ENCODE data around the gene ZNF677. TPM values are rescaled to one million over a fixed set of nuclear protein-coding genes. Genes with fewer than 3 reads are reported as not detected.
"Not testable (repeated sequence)": the region's sequence is repeated elsewhere in the genome, so short reads cannot be mapped to it uniquely, and the experiment has no call there.

The ZNF677 gene
- total RNA-seq, 1 experiment from 2014 or later = 32.8 TPM

DNA sequence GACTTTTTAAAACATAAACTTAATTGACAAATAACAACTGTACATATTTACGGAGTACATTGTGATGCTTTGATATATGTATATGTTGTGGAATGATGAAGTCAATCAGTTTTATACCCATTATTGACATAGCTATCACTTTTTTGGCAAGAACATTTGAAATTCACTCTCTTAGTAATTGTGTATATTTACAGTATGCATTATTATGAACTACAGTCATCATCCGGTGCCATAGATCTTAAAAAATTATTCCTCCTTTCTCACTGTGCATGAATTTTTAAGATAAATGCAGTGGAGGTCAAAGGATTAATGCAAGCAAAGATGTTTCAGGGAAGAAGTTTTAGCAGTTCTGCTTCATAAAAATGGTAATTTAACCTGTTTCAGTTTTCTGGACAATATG lies 20.8 kb upstream of the ZNF677 start:
- no peak for ATAC-seq
- no peaks in the 10 kb centered on the region for H3K36me3 ChIP-seq (ENCODE audit: control insufficient read depth, insufficient read depth, low read length)
- intact Hi-C loops (cut with micrococcal nuclease; ENCODE audit: unreplicated experiment) = no loop called here
- no TSS peak for BruUV-seq (replicated peaks)
- in situ Hi-C loops (cut with HindIII; ENCODE audit: low pct_unique_long_range_greater_than_20kb, low sequenced_read_pairs) = no loop called here
- POLR2A ChIA-PET = no interaction called here
- H3K27me3 ChIP-seq (ENCODE audit: control insufficient read depth, insufficient read depth, low read length) = no peaks in the 10 kb centered on the region
- H3K4me3 ChIP-seq (ENCODE audit: low read depth in 2 of 2, low read length in 2 of 2) = no peak overlapping the region
- no peak overlapping the region for H3K27ac ChIP-seq (ENCODE audit: low read length)
- no peak for DNase-seq (ENCODE audit: low read depth, low spot score)
- TF ChIP-seq CTCF (IDR thresholded peaks at IDR 0.05) (no peak), TCF7L2 (IDR thresholded peaks at IDR 0.05; ENCODE audit: low read depth, low read length) (no peak), POLR2AphosphoS5 (IDR thresholded peaks at IDR 0.05; ENCODE audit: low read depth, low read length) (no peak), SIN3A (IDR thresholded peaks at IDR 0.05; ENCODE audit: borderline replicate concordance, insufficient read depth, low read depth, low read length) (no peak), REST (IDR thresholded peaks at IDR 0.05; ENCODE audit: insufficient read depth in 1 of 2, low read depth in 2 of 2, low read length in 1 of 2) (no peak)
- H3K9me3 ChIP-seq (ENCODE audit: control insufficient read depth, insufficient read depth, low read depth, low read length) = peaks cover 7% of the 10 kb centered on the region; the same call in 1 of the 2 replicates
- CTCF ChIA-PET = no interaction called here
- no peaks in the 10 kb centered on the region for H3K4me1 ChIP-seq (ENCODE audit: control insufficient read depth, insufficient read depth, low read length)

- POLR2A ChIA-PET = no interaction called here
- TF ChIP-seq SIN3A (IDR thresholded peaks at IDR 0.05; ENCODE audit: borderline replicate concordance, insufficient read depth, low read depth, low read length) = no peak
- TF ChIP-seq POLR2AphosphoS5 (IDR thresholded peaks at IDR 0.05; ENCODE audit: low read depth, low read length) = no peak
- TF ChIP-seq TCF7L2 (IDR thresholded peaks at IDR 0.05; ENCODE audit: low read depth, low read length) = no peak
- TF ChIP-seq REST (IDR thresholded peaks at IDR 0.05; ENCODE audit: insufficient read depth in 1 of 2, low read depth in 2 of 2, low read length in 1 of 2) = no peak
- no peak for TF ChIP-seq CTCF (IDR thresholded peaks at IDR 0.05)
- no peak for ATAC-seq
- no TSS peak for BruUV-seq (replicated peaks)
- H3K4me1 ChIP-seq (ENCODE audit: control insufficient read depth, insufficient read depth, low read length) = no peaks in the 10 kb centered on the region
- in situ Hi-C loops (cut with HindIII; ENCODE audit: low pct_unique_long_range_greater_than_20kb, low sequenced_read_pairs) = no loop called here
- no peak for DNase-seq (ENCODE audit: low read depth, low spot score)
- CTCF ChIA-PET = no interaction called here
- no peak overlapping the region for H3K27ac ChIP-seq (ENCODE audit: low read length)
- H3K36me3 ChIP-seq (ENCODE audit: control insufficient read depth, insufficient read depth, low read length) = no peaks in the 10 kb centered on the region
- H3K9me3 ChIP-seq (ENCODE audit: control insufficient read depth, insufficient read depth, low read depth, low read length) = peaks cover 4% of the 10 kb centered on the region; the same call in 1 of the 2 replicates
- H3K27me3 ChIP-seq (ENCODE audit: control insufficient read depth, insufficient read depth, low read length) = no peaks in the 10 kb centered on the region
- intact Hi-C loops (cut with micrococcal nuclease; ENCODE audit: unreplicated experiment) = no loop called here
- no peak overlapping the region for H3K4me3 ChIP-seq (ENCODE audit: low read depth in 2 of 2, low read length in 2 of 2)
Observed at GRCh38 chr19:53272044-53272443, 17.4 kb upstream of the ZNF677 start.

DNA sequence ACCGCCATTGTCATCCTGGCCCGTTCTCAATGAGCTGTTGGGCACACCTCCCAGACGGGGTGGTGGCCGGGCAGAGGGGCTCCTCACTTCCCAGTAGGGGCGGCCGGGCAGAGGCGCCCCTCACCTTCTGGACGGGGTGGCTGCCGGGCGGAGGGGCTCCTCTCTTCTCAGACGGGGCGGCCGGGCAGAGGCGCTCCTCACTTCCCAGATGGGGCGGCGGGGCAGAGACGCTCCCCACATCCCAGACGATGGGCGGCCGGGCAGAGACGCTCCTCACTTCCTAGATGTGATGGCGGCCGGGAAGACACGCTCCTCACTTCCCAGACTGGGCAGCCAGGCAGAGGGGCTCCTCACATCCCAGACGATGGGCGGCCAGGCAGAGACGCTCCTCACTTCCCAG lies 15.2 kb upstream of the ZNF677 start:
- intact Hi-C loops (cut with micrococcal nuclease; ENCODE audit: unreplicated experiment); H3K4me1 ChIP-seq (ENCODE audit: control insufficient read depth, insufficient read depth, low read length); POLR2A ChIA-PET; H3K27me3 ChIP-seq (ENCODE audit: control insufficient read depth, insufficient read depth, low read length); in situ Hi-C loops (cut with HindIII; ENCODE audit: low pct_unique_long_range_greater_than_20kb, low sequenced_read_pairs); CTCF ChIA-PET; H3K9me3 ChIP-seq (ENCODE audit: control insufficient read depth, insufficient read depth, low read depth, low read length); DNase-seq (ENCODE audit: low read depth, low spot score); H3K27ac ChIP-seq (ENCODE audit: low read length); BruUV-seq (replicated peaks); H3K4me3 ChIP-seq (ENCODE audit: low read depth in 2 of 2, low read length in 2 of 2); H3K36me3 ChIP-seq (ENCODE audit: control insufficient read depth, insufficient read depth, low read length); ATAC-seq: not testable (repeated sequence)

- H3K9me3 ChIP-seq (ENCODE audit: control insufficient read depth, insufficient read depth, low read depth, low read length) = peaks cover 11% of the 10 kb centered on the region; the same call in 1 of the 2 replicates
- intact Hi-C loops (cut with micrococcal nuclease; ENCODE audit: unreplicated experiment); H3K27ac ChIP-seq (ENCODE audit: low read length); H3K4me1 ChIP-seq (ENCODE audit: control insufficient read depth, insufficient read depth, low read length); BruUV-seq (replicated peaks); DNase-seq (ENCODE audit: low read depth, low spot score); in situ Hi-C loops (cut with HindIII; ENCODE audit: low pct_unique_long_range_greater_than_20kb, low sequenced_read_pairs); ATAC-seq; H3K36me3 ChIP-seq (ENCODE audit: control insufficient read depth, insufficient read depth, low read length); CTCF ChIA-PET; H3K4me3 ChIP-seq (ENCODE audit: low read depth in 2 of 2, low read length in 2 of 2); H3K27me3 ChIP-seq (ENCODE audit: control insufficient read depth, insufficient read depth, low read length); POLR2A ChIA-PET: not testable (repeated sequence)
Observed at GRCh38 chr19:53267623-53268022, 12.9 kb upstream of the ZNF677 start, which contains the start of gene VN1R4. Gene VN1R4, minus strand, starts transcription at chr19:53267723. Its CDS starts 58 bp downstream, at chr19:53267665.
